ENCODE results near the gene ARID1B.

Gene ARID1B

DNA sequence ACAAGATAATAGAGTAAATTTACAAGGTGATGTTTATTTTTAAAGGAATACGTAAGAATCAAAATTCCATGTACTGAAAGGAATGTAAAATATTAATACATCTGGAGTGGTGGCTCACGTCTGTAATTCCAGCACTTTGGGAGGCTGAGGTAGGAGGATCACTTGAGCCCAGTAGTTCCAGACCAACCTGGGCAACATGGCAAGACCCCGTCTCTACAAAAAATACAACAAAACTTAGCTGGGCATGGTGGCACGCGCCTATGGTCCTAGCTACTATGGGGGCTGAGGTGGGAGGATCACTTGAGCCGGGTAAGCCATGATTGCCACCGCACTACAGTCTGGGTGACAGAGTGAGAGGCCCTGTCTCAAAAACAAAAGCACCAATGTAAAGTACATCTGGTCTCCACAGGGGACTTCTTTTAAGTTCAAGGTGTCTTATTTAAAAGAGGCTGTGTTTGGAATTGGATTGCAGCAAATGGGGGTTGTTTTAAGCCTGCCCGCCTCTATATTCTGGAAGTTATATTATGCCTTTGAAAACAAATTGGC is 36.9 kb downstream of the ARID1B start:
- H2BK120ac ChIP-seq (ENCODE audit: low read depth, low read length): no peak overlapping the region
- no peak overlapping the region for H3K23ac ChIP-seq (ENCODE audit: low read depth, low read length, poor library complexity)
- no peak overlapping the region for H3K18ac ChIP-seq (ENCODE audit: low read length)
- no peaks in the 10 kb centered on the region for H3K27me3 ChIP-seq (ENCODE audit: control insufficient read depth in 3 of 3, insufficient read depth in 3 of 3, low read depth in 1 of 3, low read length in 3 of 3)
- H2BK15ac ChIP-seq (ENCODE audit: low read length): no peak overlapping the region
- peaks cover 0 to 6% of the 10 kb centered on the region in 2 donors for H3K9me3 ChIP-seq (replicated peaks in 1 of 2; ENCODE audit: control insufficient read depth in 2 of 2, insufficient read depth in 1 of 2, low read depth in 1 of 2, low read length in 2 of 2)
- no peak overlapping the region for H3K14ac ChIP-seq (ENCODE audit: low read length)
- H2BK12ac ChIP-seq (ENCODE audit: low read length): no peak overlapping the region
- no peak overlapping the region for H3K4me2 ChIP-seq (ENCODE audit: insufficient read depth, low read length, poor library complexity, severe bottlenecking)
- H3K4me1 ChIP-seq (ENCODE audit: control insufficient read depth in 2 of 2, insufficient read depth in 1 of 2, low read depth in 1 of 2, low read length in 2 of 2): peaks cover 0 to under 1% of the 10 kb centered on the region in 2 donors
- no peak for DNase-seq (ENCODE audit: low spot score)
- no peak overlapping the region for H2AK5ac ChIP-seq (ENCODE audit: low read depth, low read length)
- H2BK5ac ChIP-seq (ENCODE audit: low read length): no peak overlapping the region
- H3K9ac ChIP-seq (ENCODE audit: low read depth, low read length, poor library complexity): no peak overlapping the region
- no peak overlapping the region for H3K27ac ChIP-seq (replicated peaks; ENCODE audit: low read length)
- H2AFZ ChIP-seq (ENCODE audit: low read length): no peak overlapping the region
- H3K79me1 ChIP-seq (ENCODE audit: low read depth, low read length): peaks cover 9% of the 10 kb centered on the region
- no peak overlapping the region for H3K4ac ChIP-seq (ENCODE audit: low read length)
- no CpG with 5 or more reads among the region's 8 CpGs for WGBS, 2 donors (ENCODE audit: extremely low coverage in 2 of 2, insufficient read length in 2 of 2, insufficient replicate concordance in 1 of 2)
- H3K36me3 ChIP-seq (replicated peaks in 1 of 2; ENCODE audit: control insufficient read depth in 2 of 2, insufficient read depth in 2 of 2, low read length in 2 of 2): peaks cover 0 to 7% of the 10 kb centered on the region in 2 donors
- no peak overlapping the region for H4K8ac ChIP-seq (ENCODE audit: low read depth, low read length)
- no peak overlapping the region for H4K91ac ChIP-seq (ENCODE audit: low read depth, low read length, poor library complexity)
- no peak overlapping the region for H3K4me3 ChIP-seq (ENCODE audit: low read length in 2 of 2)

DNA sequence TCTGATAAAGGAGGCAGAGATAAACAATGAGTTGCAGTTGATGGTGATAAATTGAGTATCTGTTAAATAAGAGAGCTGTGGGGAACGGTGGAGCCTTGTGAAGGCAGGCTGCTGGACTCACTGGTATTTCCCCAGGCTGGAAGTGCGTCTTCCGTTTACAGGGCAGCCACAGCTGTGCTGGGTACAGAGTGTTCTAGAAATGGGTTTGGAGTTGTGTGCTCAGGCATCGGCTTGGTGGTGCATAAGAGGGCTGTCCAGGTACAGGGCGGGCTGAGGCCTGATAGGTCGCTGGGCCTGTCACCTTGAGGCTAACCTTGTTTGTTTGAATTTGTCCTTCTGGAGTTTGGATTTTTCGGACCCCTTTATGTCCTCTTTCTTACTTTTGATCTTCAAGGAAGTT is 39.3 kb downstream of the ARID1B start:
- Histone ChIP-seq H3K4me1 (ENCODE audit: control insufficient read depth in 2 of 2, insufficient read depth in 1 of 2, low read depth in 1 of 2, low read length in 2 of 2) (peaks cover 3 to 6% of the 10 kb centered on the region in 2 donors), H2BK15ac (ENCODE audit: low read length) (no peak overlapping the region), H3K14ac (ENCODE audit: low read length) (no peak overlapping the region), H3K4me3 (ENCODE audit: low read length in 2 of 2) (no peak overlapping the region), H2AFZ (ENCODE audit: low read length) (no peak overlapping the region), H3K79me1 (ENCODE audit: low read depth, low read length) (peaks cover 5% of the 10 kb centered on the region), H4K8ac (ENCODE audit: low read depth, low read length) (no peak overlapping the region), H2BK120ac (ENCODE audit: low read depth, low read length) (no peak overlapping the region), H3K23ac (ENCODE audit: low read depth, low read length, poor library complexity) (no peak overlapping the region), H3K36me3 (replicated peaks in 1 of 2; ENCODE audit: control insufficient read depth in 2 of 2, insufficient read depth in 2 of 2, low read length in 2 of 2) (peaks cover 0 to 7% of the 10 kb centered on the region in 2 donors), H3K4ac (ENCODE audit: low read length) (no peak overlapping the region), H3K18ac (ENCODE audit: low read length) (no peak overlapping the region), H4K91ac (ENCODE audit: low read depth, low read length, poor library complexity) (no peak overlapping the region), H3K27ac (replicated peaks; ENCODE audit: low read length) (no peak overlapping the region), H3K27me3 (ENCODE audit: control insufficient read depth in 3 of 3, insufficient read depth in 3 of 3, low read depth in 1 of 3, low read length in 3 of 3) (no peaks in the 10 kb centered on the region), H3K9ac (ENCODE audit: low read depth, low read length, poor library complexity) (no peak overlapping the region), H3K4me2 (ENCODE audit: insufficient read depth, low read length, poor library complexity, severe bottlenecking) (no peak overlapping the region), H2AK5ac (ENCODE audit: low read depth, low read length) (no peak overlapping the region), H3K9me3 (replicated peaks in 1 of 2; ENCODE audit: control insufficient read depth in 2 of 2, insufficient read depth in 1 of 2, low read depth in 1 of 2, low read length in 2 of 2) (no peaks in the 10 kb centered on the region), H2BK5ac (ENCODE audit: low read length) (no peak overlapping the region), H2BK12ac (ENCODE audit: low read length) (no peak overlapping the region)
- no CpG with 5 or more reads among the region's 7 CpGs for WGBS, 2 donors (ENCODE audit: extremely low coverage in 2 of 2, insufficient read length in 2 of 2, insufficient replicate concordance in 1 of 2)
- DNase-seq (ENCODE audit: low spot score): no peak

DNA sequence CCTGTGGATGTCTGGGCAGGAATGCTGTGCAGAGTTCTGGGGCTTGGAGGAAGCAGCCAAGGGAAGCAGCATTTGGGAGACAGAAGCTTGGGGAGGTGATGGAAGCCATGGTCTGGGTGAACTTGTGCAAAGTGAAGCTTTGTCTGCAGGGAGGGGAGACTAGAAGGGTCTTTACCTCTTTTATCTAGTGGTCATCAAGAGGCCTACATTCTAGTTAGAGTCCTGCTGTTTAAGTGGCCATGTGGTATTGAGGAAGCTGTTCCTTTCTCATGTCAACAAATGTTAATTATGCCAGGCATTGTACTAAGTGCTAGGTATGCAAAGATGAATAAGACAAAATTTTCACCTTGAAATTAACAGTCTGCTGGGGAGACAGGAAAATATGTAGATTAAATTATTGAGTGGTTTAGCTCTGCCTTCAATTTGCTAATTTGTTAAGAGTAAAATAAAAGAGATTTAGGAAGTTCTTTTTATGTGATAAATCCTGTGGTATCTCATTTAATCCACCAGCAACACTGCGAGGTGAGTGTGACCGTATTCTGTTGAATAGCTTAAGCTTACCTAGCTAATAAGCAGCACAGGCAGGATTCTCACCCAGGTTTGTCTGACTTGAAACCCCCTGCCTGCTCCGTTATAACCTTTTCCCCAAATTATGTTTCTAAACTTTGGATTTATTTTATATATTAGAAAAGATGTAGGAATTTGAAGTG is 43.1 kb downstream of the ARID1B start:
- H3K4me3 ChIP-seq (ENCODE audit: low read length in 2 of 2): no peak overlapping the region
- peaks cover 3 to 8% of the 10 kb centered on the region in 2 donors for H3K4me1 ChIP-seq (ENCODE audit: control insufficient read depth in 2 of 2, insufficient read depth in 1 of 2, low read depth in 1 of 2, low read length in 2 of 2)
- H3K27ac ChIP-seq (replicated peaks; ENCODE audit: low read length): no peak overlapping the region
- H2AK5ac ChIP-seq (ENCODE audit: low read depth, low read length): no peak overlapping the region
- no CpG with 5 or more reads among the region's 3 CpGs for WGBS, 2 donors (ENCODE audit: extremely low coverage in 2 of 2, insufficient read length in 2 of 2, insufficient replicate concordance in 1 of 2)
- peaks cover 0 to 7% of the 10 kb centered on the region in 2 donors for H3K36me3 ChIP-seq (replicated peaks in 1 of 2; ENCODE audit: control insufficient read depth in 2 of 2, insufficient read depth in 2 of 2, low read length in 2 of 2)
- H3K9ac ChIP-seq (ENCODE audit: low read depth, low read length, poor library complexity): no peak overlapping the region
- H2BK120ac ChIP-seq (ENCODE audit: low read depth, low read length): no peak overlapping the region
- no peak overlapping the region for H3K4me2 ChIP-seq (ENCODE audit: insufficient read depth, low read length, poor library complexity, severe bottlenecking)
- H3K9me3 ChIP-seq (replicated peaks in 1 of 2; ENCODE audit: control insufficient read depth in 2 of 2, insufficient read depth in 1 of 2, low read depth in 1 of 2, low read length in 2 of 2): no peaks in the 10 kb centered on the region
- DNase-seq (ENCODE audit: low spot score): no peak
- no peak overlapping the region for H4K91ac ChIP-seq (ENCODE audit: low read depth, low read length, poor library complexity)
- H3K27me3 ChIP-seq (ENCODE audit: control insufficient read depth in 3 of 3, insufficient read depth in 3 of 3, low read depth in 1 of 3, low read length in 3 of 3): no peaks in the 10 kb centered on the region
- H4K8ac ChIP-seq (ENCODE audit: low read depth, low read length): no peak overlapping the region
- H3K4ac ChIP-seq (ENCODE audit: low read length): no peak overlapping the region
- no peak overlapping the region for H2BK15ac ChIP-seq (ENCODE audit: low read length)
- peak overlapping the region; percentile 77 for H2BK5ac ChIP-seq (ENCODE audit: low read length)
- H3K23ac ChIP-seq (ENCODE audit: low read depth, low read length, poor library complexity): no peak overlapping the region
- no peak overlapping the region for H2AFZ ChIP-seq (ENCODE audit: low read length)
- peaks cover 8% of the 10 kb centered on the region for H3K79me1 ChIP-seq (ENCODE audit: low read depth, low read length)
- H3K18ac ChIP-seq (ENCODE audit: low read length): peak overlapping the region; percentile 11
- H2BK12ac ChIP-seq (ENCODE audit: low read length): no peak overlapping the region
- no peak overlapping the region for H3K14ac ChIP-seq (ENCODE audit: low read length)

DNA sequence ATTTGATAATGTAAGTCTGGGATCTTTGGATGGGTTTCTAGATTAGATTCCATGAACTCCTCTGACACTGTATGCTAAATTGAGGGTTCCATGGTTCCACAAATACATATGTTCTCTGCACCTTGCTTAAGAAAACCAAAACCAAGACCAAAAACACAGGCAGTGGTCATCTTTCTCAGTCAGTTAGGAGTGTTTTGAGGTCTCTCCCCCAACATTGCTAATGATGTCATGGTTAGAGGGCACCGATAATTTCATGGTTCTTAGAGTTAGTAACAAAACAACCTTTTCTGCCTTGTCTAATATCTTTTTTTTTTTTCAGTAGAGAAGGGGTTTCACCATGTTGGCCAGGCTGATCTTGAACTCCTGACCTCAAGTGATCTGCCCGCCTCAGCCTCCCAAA is 44.5 kb downstream of the ARID1B start:
- Histone ChIP-seq H3K27ac (replicated peaks; ENCODE audit: low read length) (no peak overlapping the region), H2BK15ac (ENCODE audit: low read length) (no peak overlapping the region), H3K4ac (ENCODE audit: low read length) (no peak overlapping the region), H3K9ac (ENCODE audit: low read depth, low read length, poor library complexity) (no peak overlapping the region), H3K79me1 (ENCODE audit: low read depth, low read length) (peaks cover 12% of the 10 kb centered on the region), H3K14ac (ENCODE audit: low read length) (no peak overlapping the region), H2BK12ac (ENCODE audit: low read length) (no peak overlapping the region), H3K18ac (ENCODE audit: low read length) (no peak overlapping the region), H3K4me1 (ENCODE audit: control insufficient read depth in 2 of 2, insufficient read depth in 1 of 2, low read depth in 1 of 2, low read length in 2 of 2) (peaks cover 3 to 11% of the 10 kb centered on the region in 2 donors), H4K91ac (ENCODE audit: low read depth, low read length, poor library complexity) (no peak overlapping the region), H3K4me3 (ENCODE audit: low read length in 2 of 2) (no peak overlapping the region), H3K36me3 (replicated peaks in 1 of 2; ENCODE audit: control insufficient read depth in 2 of 2, insufficient read depth in 2 of 2, low read length in 2 of 2) (peaks cover 0 to 7% of the 10 kb centered on the region in 2 donors), H2AFZ (ENCODE audit: low read length) (no peak overlapping the region), H4K8ac (ENCODE audit: low read depth, low read length) (no peak overlapping the region), H3K27me3 (ENCODE audit: control insufficient read depth in 3 of 3, insufficient read depth in 3 of 3, low read depth in 1 of 3, low read length in 3 of 3) (no peaks in the 10 kb centered on the region), H3K9me3 (replicated peaks in 1 of 2; ENCODE audit: control insufficient read depth in 2 of 2, insufficient read depth in 1 of 2, low read depth in 1 of 2, low read length in 2 of 2) (no peaks in the 10 kb centered on the region), H2BK5ac (ENCODE audit: low read length) (no peak overlapping the region), H3K4me2 (ENCODE audit: insufficient read depth, low read length, poor library complexity, severe bottlenecking) (no peak overlapping the region), H3K23ac (ENCODE audit: low read depth, low read length, poor library complexity) (no peak overlapping the region), H2BK120ac (ENCODE audit: low read depth, low read length) (no peak overlapping the region), H2AK5ac (ENCODE audit: low read depth, low read length) (no peak overlapping the region)
- DNase-seq (ENCODE audit: low spot score): no peak
- no CpG with 5 or more reads among the region's 2 CpGs for WGBS, 2 donors (ENCODE audit: extremely low coverage in 2 of 2, insufficient read length in 2 of 2, insufficient replicate concordance in 1 of 2)
